Measurements from ENCODE around the gene MISP.

MISP gene

GRCh38 chr19:781800-782184, 30.9 kb downstream of the MISP start:
- H3K79me2 ChIP-seq (ENCODE audit: insufficient read depth, low read length), result no peaks in the 10 kb centered on the region
- TF ChIP-seq CTCF (IDR thresholded peaks at IDR 0.05; ENCODE audit: borderline replicate concordance, extremely low read depth, low read length, poor library complexity, severe bottlenecking) (no peak), EZH2 (IDR thresholded peaks at IDR 0.05; ENCODE audit: borderline replicate concordance, low read depth, low read length, severe bottlenecking) (no peak)
- no peak overlapping the region for H3K4me2 ChIP-seq (ENCODE audit: insufficient read depth, low read length)
- no peaks in the 10 kb centered on the region for H3K36me3 ChIP-seq (ENCODE audit: insufficient read depth, low read length)
- no peak overlapping the region for H2AFZ ChIP-seq (ENCODE audit: low read depth, low read length)
- H3K9me3 ChIP-seq (ENCODE audit: insufficient read depth, low read length, severe bottlenecking), result no peaks in the 10 kb centered on the region
- no peaks in the 10 kb centered on the region for H3K4me1 ChIP-seq (ENCODE audit: insufficient read depth, low read length)
- ATAC-seq (ENCODE audit: insufficient read depth, low read depth), result no peak
- H3K27me3 ChIP-seq (ENCODE audit: insufficient read depth, low read length, poor library complexity), result no peaks in the 10 kb centered on the region
- no peak overlapping the region for H3K27ac ChIP-seq (ENCODE audit: low read length)
- H3K4me3 ChIP-seq (ENCODE audit: low read depth in 1 of 2, low read length in 2 of 2), result no peak overlapping the region
- DNase-seq, result no peak
- H4K20me1 ChIP-seq (ENCODE audit: insufficient read depth, low read length), result no peaks in the 10 kb centered on the region
- H3K9ac ChIP-seq (ENCODE audit: low read depth, low read length), result no peak overlapping the region

GRCh38 chr19:782185-782877, 31.4 kb downstream of the MISP start:
- no peak for TF ChIP-seq EZH2 (IDR thresholded peaks at IDR 0.05; ENCODE audit: borderline replicate concordance, low read depth, low read length, severe bottlenecking)
- TF ChIP-seq CTCF (IDR thresholded peaks at IDR 0.05; ENCODE audit: borderline replicate concordance, extremely low read depth, low read length, poor library complexity, severe bottlenecking), result no peak
- Histone ChIP-seq H4K20me1 (ENCODE audit: insufficient read depth, low read length) (no peaks in the 10 kb centered on the region), H3K79me2 (ENCODE audit: insufficient read depth, low read length) (no peaks in the 10 kb centered on the region), H3K27me3 (ENCODE audit: insufficient read depth, low read length, poor library complexity) (no peaks in the 10 kb centered on the region), H3K36me3 (ENCODE audit: insufficient read depth, low read length) (no peaks in the 10 kb centered on the region), H2AFZ (ENCODE audit: low read depth, low read length) (no peak overlapping the region), H3K4me2 (ENCODE audit: insufficient read depth, low read length) (no peak overlapping the region), H3K9me3 (ENCODE audit: insufficient read depth, low read length, severe bottlenecking) (no peaks in the 10 kb centered on the region), H3K9ac (ENCODE audit: low read depth, low read length) (no peak overlapping the region), H3K4me3 (ENCODE audit: low read depth in 1 of 2, low read length in 2 of 2) (no peak overlapping the region), H3K4me1 (ENCODE audit: insufficient read depth, low read length) (no peaks in the 10 kb centered on the region), H3K27ac (ENCODE audit: low read length) (no peak overlapping the region)
- no peak for ATAC-seq (ENCODE audit: insufficient read depth, low read depth)
- DNase-seq, result no peak

GRCh38 chr19:782878-783668, 32.2 kb downstream of the MISP start:
- no peak for TF ChIP-seq EZH2 (IDR thresholded peaks at IDR 0.05; ENCODE audit: borderline replicate concordance, low read depth, low read length, severe bottlenecking)
- no peak for TF ChIP-seq CTCF (IDR thresholded peaks at IDR 0.05; ENCODE audit: borderline replicate concordance, extremely low read depth, low read length, poor library complexity, severe bottlenecking)
- Histone ChIP-seq H3K9me3 (ENCODE audit: insufficient read depth, low read length, severe bottlenecking) (no peaks in the 10 kb centered on the region), H4K20me1 (ENCODE audit: insufficient read depth, low read length) (no peaks in the 10 kb centered on the region), H3K79me2 (ENCODE audit: insufficient read depth, low read length) (no peaks in the 10 kb centered on the region), H3K9ac (ENCODE audit: low read depth, low read length) (no peak overlapping the region), H3K27ac (ENCODE audit: low read length) (no peak overlapping the region), H3K27me3 (ENCODE audit: insufficient read depth, low read length, poor library complexity) (no peaks in the 10 kb centered on the region), H2AFZ (ENCODE audit: low read depth, low read length) (no peak overlapping the region), H3K4me3 (ENCODE audit: low read depth in 1 of 2, low read length in 2 of 2) (no peak overlapping the region), H3K4me1 (ENCODE audit: insufficient read depth, low read length) (no peaks in the 10 kb centered on the region), H3K36me3 (ENCODE audit: insufficient read depth, low read length) (no peaks in the 10 kb centered on the region), H3K4me2 (ENCODE audit: insufficient read depth, low read length) (no peak overlapping the region)
- ATAC-seq (ENCODE audit: insufficient read depth, low read depth) (no peak), DNase-seq (no peak)

Data from DND-41 (cell line).